Midbrain (tissue), 1 donor: ENCODE measurements around the gene TAX1BP1.

Source experiments
- DNase-seq: peaks from one replicate; lab custom pipeline; 2025; lab: John Stamatoyannopoulos, UW

TAX1BP1 gene

GRCh38 chr7:27781188-27781587 lies 41.2 kb downstream of the TAX1BP1 start:
- no peak for DNase-seq

GRCh38 chr7:27782849-27783248 lies 42.9 kb downstream of the TAX1BP1 start:
- no peak for DNase-seq

GRCh38 chr7:27784399-27785053 lies 44.6 kb downstream of the TAX1BP1 start:
- no peak for DNase-seq

GRCh38 chr7:27788437-27788836 lies 48.5 kb downstream of the TAX1BP1 start:
- DNase-seq, result no peak

- no peak for DNase-seq
Measured at GRCh38 chr7:27793780-27794179, 53.8 kb downstream of the TAX1BP1 start.

- no peak for DNase-seq
Measured at GRCh38 chr7:27795977-27796376, 56.0 kb downstream of the TAX1BP1 start.

- DNase-seq, result no peak
Measured at GRCh38 chr7:27799212-27799611, 59.2 kb downstream of the TAX1BP1 start.

GRCh38 chr7:27802999-27803398 lies 63.0 kb downstream of the TAX1BP1 start:
- DNase-seq, result no peak

GRCh38 chr7:27804139-27804538 lies 64.2 kb downstream of the TAX1BP1 start:
- no peak for DNase-seq

GRCh38 chr7:27808626-27809025 lies 68.7 kb downstream of the TAX1BP1 start:
- no peak for DNase-seq

GRCh38 chr7:27810186-27810585 lies 70.2 kb downstream of the TAX1BP1 start:
- DNase-seq, result no peak

- no peak for DNase-seq
Measured at GRCh38 chr7:27812706-27813105, 72.7 kb downstream of the TAX1BP1 start.

- no peak for DNase-seq
Measured at GRCh38 chr7:27822245-27822644, 82.3 kb downstream of the TAX1BP1 start.

GRCh38 chr7:27825891-27826290 lies 85.9 kb downstream of the TAX1BP1 start:
- no peak for DNase-seq

GRCh38 chr7:27826357-27826756 lies 86.4 kb downstream of the TAX1BP1 start:
- DNase-seq, result no peak

- DNase-seq, result no peak
Measured at GRCh38 chr7:27834179-27834921, 94.4 kb downstream of the TAX1BP1 start.

- DNase-seq, result no peak
Measured at GRCh38 chr7:27835376-27835775, 95.4 kb downstream of the TAX1BP1 start.

- no peak for DNase-seq
Measured at GRCh38 chr7:27836536-27836935, 96.6 kb downstream of the TAX1BP1 start.

GRCh38 chr7:27839099-27839498 lies 99.1 kb downstream of the TAX1BP1 start:
- no peak for DNase-seq

- DNase-seq, result no peak
Measured at GRCh38 chr7:27840313-27840712, 100.4 kb downstream of the TAX1BP1 start.

GRCh38 chr7:27840760-27841364 lies 100.9 kb downstream of the TAX1BP1 start:
- DNase-seq, result peak; percentile 16

- DNase-seq, result no peak
Measured at GRCh38 chr7:27842094-27842692, 102.2 kb downstream of the TAX1BP1 start.

GRCh38 chr7:27842851-27843250 lies 102.9 kb downstream of the TAX1BP1 start:
- DNase-seq, result no peak
